NCI-H82 treated with DMSO at 0.1 percent for 48 hours (cell line): ENCODE measurements around the gene JMJD7.

ENCODE experiments used
- DNase-seq: peaks from one replicate; lab custom pipeline; 2025; ENCODE audit not compliant: unreplicated experiment; lab: John Stamatoyannopoulos, UW

JMJD7 gene

GRCh38 chr15:41861736-41862356 lies 34.0 kb downstream of the JMJD7 start:
- no peak for DNase-seq

- no peak for DNase-seq
These were observed 34.7 kb downstream of the JMJD7 start for GRCh38 chr15:41862515-41863116.

- no peak for DNase-seq
These were observed 37.7 kb downstream of the JMJD7 start for GRCh38 chr15:41865490-41866055.

- no peak for DNase-seq
These were observed 38.4 kb downstream of the JMJD7 start for GRCh38 chr15:41866263-41866703.

- DNase-seq = no peak
These were observed 39.1 kb downstream of the JMJD7 start for GRCh38 chr15:41866872-41867579.

- DNase-seq = no peak
These were observed 40.4 kb downstream of the JMJD7 start for GRCh38 chr15:41868321-41868720.

GRCh38 chr15:41869770-41870688 lies 42.1 kb downstream of the JMJD7 start:
- no peak for DNase-seq

- no peak for DNase-seq
These were observed 42.8 kb downstream of the JMJD7 start for GRCh38 chr15:41870689-41871081.

- DNase-seq = no peak
These were observed 43.4 kb downstream of the JMJD7 start for GRCh38 chr15:41871175-41871905.

- DNase-seq = no peak
These were observed 44.4 kb downstream of the JMJD7 start for GRCh38 chr15:41872166-41872747.

- no peak for DNase-seq
These were observed 45.8 kb downstream of the JMJD7 start for GRCh38 chr15:41873711-41874110.

- DNase-seq = no peak
These were observed 46.8 kb downstream of the JMJD7 start for GRCh38 chr15:41874736-41875135.

GRCh38 chr15:41876007-41876406 lies 48.1 kb downstream of the JMJD7 start:
- DNase-seq = no peak

- DNase-seq = no peak
These were observed 48.8 kb downstream of the JMJD7 start for GRCh38 chr15:41876689-41877088.

- DNase-seq = no peak
These were observed 49.9 kb downstream of the JMJD7 start for GRCh38 chr15:41877631-41878354.

- no peak for DNase-seq
These were observed 50.4 kb downstream of the JMJD7 start for GRCh38 chr15:41878355-41878699.

GRCh38 chr15:41879321-41879845 lies 51.5 kb downstream of the JMJD7 start:
- DNase-seq = no peak

- DNase-seq = no peak
These were observed 52.4 kb downstream of the JMJD7 start for GRCh38 chr15:41880156-41880877.
